Measurements from ENCODE around the gene NAALADL1.
A peak's percentile ranks its signal among the peaks of the same experiment; 100 is the strongest.

The NAALADL1 gene

DNA sequence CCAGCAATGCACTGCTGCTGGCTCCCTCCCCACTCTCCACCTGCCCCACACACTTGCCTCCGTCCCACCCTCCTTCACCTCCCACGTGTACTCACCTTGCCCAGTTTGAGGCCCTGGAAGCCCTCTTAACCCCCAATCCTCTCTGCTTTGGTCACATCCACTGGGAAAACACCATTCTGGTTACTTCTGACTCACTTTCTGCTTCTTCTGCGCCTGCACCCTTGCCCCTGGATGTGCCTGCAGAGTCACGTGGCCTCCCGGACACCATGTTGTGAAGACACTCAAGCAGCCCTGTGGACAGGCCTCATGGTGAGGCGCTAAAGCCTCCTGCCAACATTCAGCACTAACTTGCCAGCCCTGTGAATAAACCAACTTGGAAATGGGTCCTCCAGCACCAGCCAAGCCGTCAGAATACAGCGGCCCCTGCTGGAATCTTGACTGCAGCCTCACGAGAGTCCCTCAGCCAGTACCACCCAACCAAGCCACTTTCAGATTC, 2.6 kb upstream of the NAALADL1 start:
- no peaks in the 10 kb centered on the region for H3K36me3 ChIP-seq
- H3K9ac ChIP-seq: no peak overlapping the region
- TF ChIP-seq Cebpa-rat (IDR thresholded peaks at IDR 0.05): no peak
- peak overlapping the region; percentile 18 to 55 (median 34); a peak in 16 of 22 replicates for H3K4me2 ChIP-seq
- no peaks in the 10 kb centered on the region for H3K9me3 ChIP-seq (replicated peaks in 1 of 11)
- H3K27ac ChIP-seq: no peak overlapping the region
- H4K20me1 ChIP-seq: no peaks in the 10 kb centered on the region; a peak in 1 of 22 replicates
- H3K4me1 ChIP-seq: peaks cover 18 to 46% (median 30%) of the 10 kb centered on the region in 10 experiments
- no peak overlapping the region for H3K4me3 ChIP-seq
- H3K27me3 ChIP-seq: no peaks in the 10 kb centered on the region

DNA sequence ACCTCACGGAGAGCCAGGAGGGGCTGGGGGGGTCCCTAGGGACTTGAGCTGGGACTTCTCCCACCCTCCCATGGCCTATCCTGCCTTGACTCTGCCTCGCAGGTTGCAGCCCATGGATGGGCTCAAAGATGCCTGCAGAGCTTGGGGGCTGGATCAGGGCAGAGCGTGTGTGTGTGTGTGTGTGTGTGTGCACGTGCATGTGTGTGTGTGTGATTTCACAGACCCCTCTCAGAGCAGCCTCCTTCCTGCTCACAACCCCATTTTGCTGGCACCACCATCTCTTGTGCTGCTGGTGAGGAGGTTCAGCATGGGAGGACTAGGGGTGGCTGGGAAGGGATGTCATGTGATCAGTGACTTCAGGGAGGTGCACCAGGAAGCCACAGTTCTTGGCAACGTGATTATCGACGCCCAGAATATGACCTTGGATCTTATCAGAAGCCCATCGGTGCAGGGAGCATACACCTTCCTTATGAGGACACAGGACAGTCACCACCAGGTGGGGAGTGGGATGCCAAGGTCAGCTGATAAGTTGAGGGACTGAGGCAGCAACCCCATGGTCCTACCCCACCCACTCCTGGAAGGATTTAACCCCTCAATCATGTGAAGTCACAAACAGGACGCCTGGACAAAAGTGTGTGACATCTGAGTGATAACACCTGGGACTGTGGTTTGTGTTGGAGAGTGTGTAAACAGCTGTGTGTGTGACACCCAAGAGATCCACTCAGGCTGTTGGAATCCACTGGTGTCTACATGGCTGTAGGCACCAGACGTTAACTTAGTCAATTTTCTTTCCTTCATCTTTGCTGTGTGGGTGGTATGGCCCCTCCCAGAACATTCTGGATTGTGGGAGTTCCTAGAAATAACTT, 1.8 kb upstream of the NAALADL1 start:
- Histone ChIP-seq H3K4me1 (peaks cover 18 to 46% (median 30%) of the 10 kb centered on the region in 10 experiments), H3K36me3 (no peaks in the 10 kb centered on the region), H3K4me3 (no peak overlapping the region)

DNA sequence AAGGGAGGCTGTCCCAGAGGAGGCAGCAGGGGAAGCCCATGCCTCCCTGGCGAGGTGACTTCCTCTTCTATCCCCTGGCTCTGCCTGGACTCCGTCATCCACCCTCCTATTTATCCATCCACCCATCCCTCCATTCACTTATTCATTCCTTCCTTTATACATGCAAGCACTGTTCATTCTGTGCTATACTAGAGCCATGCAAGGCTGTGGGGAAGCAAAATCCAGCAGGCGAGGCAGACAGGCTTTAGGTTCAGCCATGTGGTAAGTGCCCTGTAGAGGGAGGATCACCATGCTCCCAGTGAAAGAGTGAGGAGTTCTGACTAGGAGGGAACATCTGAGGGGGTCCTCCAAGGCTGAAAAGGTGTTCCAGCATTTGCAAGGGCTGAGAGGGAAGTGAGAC, 1.2 kb upstream of the NAALADL1 start:
- H3K4me1 ChIP-seq: peaks cover 18 to 42% (median 30%) of the 10 kb centered on the region in 10 experiments; a peak in 19 of 20 replicates
- H4K20me1 ChIP-seq: no peaks in the 10 kb centered on the region; a peak in 1 of 22 replicates

More for the DNA sequence above, 1.8 kb upstream of the NAALADL1 start:
- no peak for TF ChIP-seq Cebpa-rat (IDR thresholded peaks at IDR 0.05)
- no peaks in the 10 kb centered on the region; a peak in 1 of 22 replicates for H4K20me1 ChIP-seq
- no peaks in the 10 kb centered on the region for H3K27me3 ChIP-seq
- H3K9ac ChIP-seq: no peak overlapping the region
- H3K27ac ChIP-seq: no peak overlapping the region
- no peaks in the 10 kb centered on the region for H3K9me3 ChIP-seq (replicated peaks in 1 of 11)
- peak overlapping the region in 8 of 11 experiments; percentile 7 to 52 (median 34); a peak in 12 of 22 replicates for H3K4me2 ChIP-seq

DNA sequence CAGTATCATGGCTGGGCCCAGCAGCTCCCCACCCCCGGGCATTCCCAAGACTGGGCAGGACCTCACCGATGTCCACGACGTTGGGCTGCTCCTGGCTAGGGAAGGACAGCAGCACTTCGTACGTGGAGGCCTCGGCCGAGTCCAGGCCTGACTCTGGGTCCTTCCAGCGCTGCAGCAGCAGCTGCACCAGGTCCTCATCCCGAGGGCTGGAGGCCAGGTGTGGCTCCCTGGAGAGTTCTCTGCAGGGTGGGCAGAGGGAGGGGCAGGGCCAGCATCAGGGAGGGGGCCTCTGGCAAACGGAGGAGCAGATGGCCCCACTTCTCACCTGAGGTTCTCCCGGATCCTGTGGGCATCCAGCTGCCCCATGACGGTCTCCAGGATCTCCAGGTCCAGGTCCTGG, 341 bp downstream of the NAALADL1 start:
- Histone ChIP-seq H3K27me3 (no peaks in the 10 kb centered on the region), H3K4me1 (peaks cover 27 to 52% (median 40%) of the 10 kb centered on the region in 10 experiments), H3K9me3 (replicated peaks in 1 of 11) (no peaks in the 10 kb centered on the region), H3K9ac (no peak overlapping the region), H3K4me3 (no peak overlapping the region), H3K4me2 (no peak overlapping the region), H3K27ac (no peak overlapping the region), H3K36me3 (no peaks in the 10 kb centered on the region), H4K20me1 (peaks cover 0 to 6% (median 0%) of the 10 kb centered on the region in 11 experiments; a peak in 1 of 22 replicates)
- no peak for TF ChIP-seq Cebpa-rat (IDR thresholded peaks at IDR 0.05)

More for the DNA sequence above, 1.2 kb upstream of the NAALADL1 start:
- peak overlapping the region in 5 of 11 experiments; percentile 15 to 52 (median 35); a peak in 7 of 22 replicates for H3K4me2 ChIP-seq
- H3K27ac ChIP-seq: no peak overlapping the region
- H3K36me3 ChIP-seq: no peaks in the 10 kb centered on the region
- no peaks in the 10 kb centered on the region for H3K9me3 ChIP-seq (replicated peaks in 1 of 11)
- H3K4me3 ChIP-seq: no peak overlapping the region
- no peak overlapping the region for H3K9ac ChIP-seq
- no peaks in the 10 kb centered on the region for H3K27me3 ChIP-seq
- TF ChIP-seq Cebpa-rat (IDR thresholded peaks at IDR 0.05): no peak

DNA sequence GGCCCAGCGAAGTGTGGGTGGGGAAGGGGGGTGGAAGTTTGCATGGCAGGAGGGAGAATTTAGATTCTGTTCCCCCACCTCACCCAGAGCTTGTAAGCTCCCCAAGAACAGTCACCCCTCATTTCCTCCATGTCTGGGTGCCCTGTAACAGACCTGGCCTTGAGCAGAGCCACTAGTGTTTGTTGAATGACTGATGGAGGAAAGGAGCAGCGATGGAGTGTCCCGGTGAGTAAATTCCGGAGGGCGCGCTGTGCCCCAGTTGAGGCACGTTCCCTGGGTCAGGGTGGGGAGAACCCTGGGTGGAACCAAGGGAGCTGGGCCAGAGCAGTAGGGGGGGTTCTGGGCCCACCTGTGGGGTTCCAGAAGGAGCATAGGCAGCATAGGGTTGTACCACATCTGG, 827 bp downstream of the NAALADL1 start:
- H4K20me1 ChIP-seq: peaks cover 0 to 7% (median 0%) of the 10 kb centered on the region in 11 experiments; a peak in 1 of 22 replicates
- H3K36me3 ChIP-seq: no peaks in the 10 kb centered on the region
- H3K4me1 ChIP-seq: peaks cover 27 to 52% (median 45%) of the 10 kb centered on the region in 10 experiments

DNA sequence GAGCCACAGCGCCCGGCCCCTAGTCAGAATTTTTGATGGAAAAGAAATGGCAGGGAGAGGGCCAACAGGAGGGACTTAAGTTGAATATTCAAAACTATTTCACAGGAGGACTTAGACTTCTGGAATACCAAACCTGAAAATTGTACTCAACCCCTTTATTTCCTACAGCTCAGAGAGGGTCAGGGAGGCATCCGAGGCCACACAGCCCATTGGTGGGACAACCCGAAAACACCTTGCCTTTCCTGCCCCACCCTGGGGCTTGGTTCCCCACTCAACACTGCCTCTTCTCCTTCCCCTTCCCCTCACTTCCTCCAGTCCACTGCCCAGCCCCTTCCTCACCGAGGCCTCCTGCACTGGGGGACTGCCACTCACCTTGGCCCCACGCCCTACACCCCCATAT, 1.4 kb downstream of the NAALADL1 start:
- no peaks in the 10 kb centered on the region for H3K27me3 ChIP-seq
- no peak overlapping the region for H3K4me3 ChIP-seq
- H4K20me1 ChIP-seq: peaks cover 0 to 7% (median 0%) of the 10 kb centered on the region in 11 experiments; a peak in 1 of 22 replicates
- no peaks in the 10 kb centered on the region for H3K9me3 ChIP-seq (replicated peaks in 1 of 11)
- H3K36me3 ChIP-seq: no peaks in the 10 kb centered on the region
- no peak overlapping the region for H3K9ac ChIP-seq
- no peak for TF ChIP-seq Cebpa-rat (IDR thresholded peaks at IDR 0.05)
- H3K27ac ChIP-seq: no peak overlapping the region
- H3K4me1 ChIP-seq: peaks cover 23 to 47% (median 43%) of the 10 kb centered on the region in 10 experiments
- no peak overlapping the region for H3K4me2 ChIP-seq

More for the DNA sequence above, 827 bp downstream of the NAALADL1 start:
- Histone ChIP-seq H3K9ac (no peak overlapping the region), H3K27me3 (no peaks in the 10 kb centered on the region), H3K27ac (no peak overlapping the region), H3K9me3 (replicated peaks in 1 of 11) (no peaks in the 10 kb centered on the region), H3K4me3 (no peak overlapping the region), H3K4me2 (no peak overlapping the region)
- TF ChIP-seq Cebpa-rat (IDR thresholded peaks at IDR 0.05): no peak

DNA sequence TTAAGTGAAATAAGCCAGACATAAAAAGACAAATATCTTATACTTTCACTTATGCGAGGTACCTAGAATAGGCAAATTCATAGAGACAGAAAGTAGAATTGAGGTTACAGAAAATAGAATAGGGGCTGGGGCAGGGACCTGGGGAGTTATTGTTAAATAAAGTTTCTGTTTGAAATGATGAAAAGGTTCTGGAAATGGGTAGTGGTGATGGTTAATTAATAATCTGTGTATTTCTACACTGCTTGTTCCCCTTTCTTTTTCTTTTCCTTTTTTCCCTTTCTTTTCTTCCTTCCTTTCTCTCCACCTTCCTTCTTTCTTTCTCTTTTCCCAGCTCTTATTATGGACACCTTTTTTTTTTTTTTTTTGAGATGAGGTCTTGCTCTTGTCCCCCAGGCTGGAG, 2.8 kb downstream of the NAALADL1 start:
- Histone ChIP-seq H3K4me2 (no peak overlapping the region), H3K9ac (no peak overlapping the region), H3K9me3 (replicated peaks in 1 of 11) (no peaks in the 10 kb centered on the region), H3K27me3 (no peaks in the 10 kb centered on the region), H4K20me1 (peaks cover 0 to 7% (median 0%) of the 10 kb centered on the region in 11 experiments; a peak in 1 of 22 replicates), H3K36me3 (no peaks in the 10 kb centered on the region), H3K27ac (no peak overlapping the region), H3K4me1 (peaks cover 9 to 34% (median 30%) of the 10 kb centered on the region in 10 experiments), H3K4me3 (no peak overlapping the region)
- no peak for TF ChIP-seq Cebpa-rat (IDR thresholded peaks at IDR 0.05)

DNA sequence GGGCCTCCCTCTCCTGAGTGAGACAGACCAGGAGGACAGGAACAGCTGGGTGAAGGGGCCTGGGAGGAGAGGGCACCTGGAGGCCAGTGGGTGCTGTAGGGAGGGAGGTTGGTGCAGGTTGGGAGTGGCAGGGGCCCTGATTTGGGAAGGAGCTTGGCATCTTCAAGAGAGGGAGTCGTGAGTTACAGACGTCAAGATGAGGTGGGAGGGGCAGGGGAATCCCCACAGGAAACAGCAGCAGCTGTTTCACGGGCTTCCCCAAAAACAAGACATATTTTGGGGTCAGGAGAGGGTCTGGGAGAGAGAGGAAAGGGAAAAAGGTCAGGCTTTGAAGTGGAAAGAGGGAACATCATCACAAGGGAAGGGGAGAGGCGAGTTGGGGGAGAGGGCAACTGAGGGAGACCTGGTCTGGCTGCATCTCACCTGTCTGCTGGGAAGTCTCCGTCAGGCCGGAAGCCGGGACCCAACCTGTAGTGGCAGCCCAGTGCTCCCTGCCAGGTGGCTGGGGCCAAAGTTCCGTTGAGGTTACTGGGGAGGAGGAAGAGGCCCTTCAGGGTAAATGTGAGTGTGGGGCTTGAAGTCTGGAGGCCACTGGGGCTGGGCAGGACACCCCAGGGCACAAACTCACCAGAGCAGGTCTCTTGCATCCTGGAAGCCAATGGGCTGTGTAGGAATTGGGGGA, 4.4 kb downstream of the NAALADL1 start:
- Histone ChIP-seq H3K9ac (peak overlapping the region in 4 of 11 experiments; percentile 5 to 26 (median 15); a peak in 4 of 22 replicates), H3K27me3 (peaks cover 0 to 2% (median 0%) of the 10 kb centered on the region in 11 experiments; a peak in 2 of 22 replicates), H4K20me1 (0 out of 22 replicates have a peak, but pooled peaks cover 0 to 7% (median 0%) of the 10 kb centered on the region in 11 experiments), H3K27ac (no peak overlapping the region), H3K36me3 (no peaks in the 10 kb centered on the region), H3K4me2 (peak overlapping the region; percentile 46 to 66 (median 58)), H3K4me3 (no peak overlapping the region), H3K9me3 (replicated peaks in 1 of 11) (no peaks in the 10 kb centered on the region), H3K4me1 (peaks cover 9 to 21% (median 20%) of the 10 kb centered on the region in 10 experiments)
- no peak for TF ChIP-seq Cebpa-rat (IDR thresholded peaks at IDR 0.05)
